Fibroblast of villous mesenchyme (primary cell): Measurements from ENCODE around the gene MAML2. TPM values are rescaled to one million over a fixed set of nuclear protein-coding genes. Genes with fewer than 3 reads are reported as not detected.

ENCODE experiments used
- DNase-seq: peaks from one replicate; pipeline ENCODE4 v3.0.0-alpha.2; 2010; ENCODE audit warnings: low read depth
- H3K4me3 ChIP-seq: 2 replicates; pipeline ENCODE4 v1.5.1; 2011; ENCODE audit warnings: low read depth, mild to moderate bottlenecking, low read length
- CTCF ChIP-seq: IDR thresholded peaks from 2 replicates; pipeline ENCODE4 v1.5.1; 2012; ENCODE audit warnings: low read depth, mild to moderate bottlenecking, low read length; ENCODE audit not compliant: insufficient read depth
- total RNA-seq: library from RNA; depleted of rRNA; stranded (reverse); fragments of >200 nt; gene quantifications from 2 replicates; pipeline ENCODE4 v1.2.3, GENCODE V29; 2012

The MAML2 gene
- total RNA-seq, 1 donor = 30.7 TPM

- H3K4me3 ChIP-seq = no peak overlapping the region
- no peak for DNase-seq
- TF ChIP-seq CTCF = no peak
These were observed 105.2 kb downstream of the MAML2 start for GRCh38 chr11:96237766-96238266.

GRCh38 chr11:96235751-96236150 lies 107.2 kb downstream of the MAML2 start:
- H3K4me3 ChIP-seq = peak overlapping the region; percentile 22
- TF ChIP-seq CTCF = no peak
- DNase-seq = peak; percentile 92

GRCh38 chr11:96234866-96235441 lies 108.0 kb downstream of the MAML2 start:
- peak; percentile 60 for DNase-seq
- TF ChIP-seq CTCF = no peak
- H3K4me3 ChIP-seq = peak overlapping the region; percentile 16

GRCh38 chr11:96232132-96232531 lies 110.9 kb downstream of the MAML2 start:
- no peak for DNase-seq
- no peak overlapping the region for H3K4me3 ChIP-seq
- no peak for TF ChIP-seq CTCF

- H3K4me3 ChIP-seq = no peak overlapping the region
- DNase-seq = no peak
- no peak for TF ChIP-seq CTCF
These were observed 112.3 kb downstream of the MAML2 start for GRCh38 chr11:96230686-96231085.

- no peak overlapping the region for H3K4me3 ChIP-seq
- DNase-seq = no peak
- no peak for TF ChIP-seq CTCF
These were observed 113.5 kb downstream of the MAML2 start for GRCh38 chr11:96229354-96229977.
